ENCODE data around the gene CDH4.
A peak's percentile ranks its signal among the peaks of the same experiment; 100 is the strongest.

Gene CDH4

DNA sequence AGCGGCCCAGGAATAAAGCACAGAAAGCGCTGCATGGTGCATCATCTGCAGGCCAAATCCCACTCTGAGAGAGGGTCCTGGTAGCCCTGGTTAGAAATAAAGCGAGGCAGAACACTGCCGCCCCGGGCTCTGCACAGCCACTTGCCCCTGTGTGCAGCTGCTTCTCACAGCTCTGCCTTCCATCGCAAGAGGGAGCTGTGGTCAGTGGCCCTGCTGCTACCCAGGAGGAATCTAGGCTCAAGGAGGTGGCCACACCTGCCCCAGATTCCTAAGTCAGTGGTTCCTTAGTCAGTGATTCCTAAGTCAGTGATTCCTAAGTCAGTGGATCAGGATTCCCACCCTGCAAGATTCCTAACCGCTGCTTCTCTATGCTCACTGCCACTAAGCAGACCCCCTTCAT lies 8.8 kb downstream of the CDH4 start:
- peaks cover 0 to 25% of the 10 kb centered on the region in 2 experiments; a peak in 1 of 3 replicates for H3K36me3 ChIP-seq (ENCODE audit: control insufficient read depth in 2 of 2, insufficient read depth in 1 of 2, low read length in 2 of 2)
- ChIA-PET POLR2A (no interaction called here), CTCF (interaction anchor here (0.7 kb wide), 1 partner anchor 1052 kb away, joined by 3 read pairs; no protein-coding TSS in a partner anchor)
- H3K4me3 ChIP-seq (ENCODE audit: low read depth, low read length), result no peak overlapping the region
- H3K9me3 ChIP-seq (ENCODE audit: control insufficient read depth, insufficient read depth, low read depth, low read length), result no peaks in the 10 kb centered on the region
- no peaks in the 10 kb centered on the region for H3K4me1 ChIP-seq (ENCODE audit: control insufficient read depth, insufficient read depth, low read length)
- TF ChIP-seq ZNF2 (tag by site-specific recombination; IDR thresholded peaks at IDR 0.05) (0 out of 2 replicates have a peak, but pooled peaks have one; percentile 34), ZNF248 (tag by site-specific recombination; IDR thresholded peaks at IDR 0.05) (no peak)
- TF ChIP-seq, protein P1, sequence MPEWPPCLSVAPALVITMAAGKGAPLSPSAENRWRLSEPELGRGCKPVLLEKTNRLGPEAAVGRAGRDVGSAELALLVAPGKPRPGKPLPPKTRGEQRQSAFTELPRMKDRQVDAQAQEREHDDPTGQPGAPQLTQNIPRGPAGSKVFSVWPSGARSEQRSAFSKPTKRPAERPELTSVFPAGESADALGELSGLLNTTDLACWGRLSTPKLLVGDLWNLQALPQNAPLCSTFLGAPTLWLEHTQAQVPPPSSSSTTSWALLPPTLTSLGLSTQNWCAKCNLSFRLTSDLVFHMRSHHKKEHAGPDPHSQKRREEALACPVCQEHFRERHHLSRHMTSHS (tag by site-specific recombination; IDR thresholded peaks at IDR 0.05), result no peak
- TF ChIP-seq, protein P2, sequence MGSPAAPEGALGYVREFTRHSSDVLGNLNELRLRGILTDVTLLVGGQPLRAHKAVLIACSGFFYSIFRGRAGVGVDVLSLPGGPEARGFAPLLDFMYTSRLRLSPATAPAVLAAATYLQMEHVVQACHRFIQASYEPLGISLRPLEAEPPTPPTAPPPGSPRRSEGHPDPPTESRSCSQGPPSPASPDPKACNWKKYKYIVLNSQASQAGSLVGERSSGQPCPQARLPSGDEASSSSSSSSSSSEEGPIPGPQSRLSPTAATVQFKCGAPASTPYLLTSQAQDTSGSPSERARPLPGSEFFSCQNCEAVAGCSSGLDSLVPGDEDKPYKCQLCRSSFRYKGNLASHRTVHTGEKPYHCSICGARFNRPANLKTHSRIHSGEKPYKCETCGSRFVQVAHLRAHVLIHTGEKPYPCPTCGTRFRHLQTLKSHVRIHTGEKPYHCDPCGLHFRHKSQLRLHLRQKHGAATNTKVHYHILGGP (tag by site-specific recombination; IDR thresholded peaks at IDR 0.05), result no peak
- TF ChIP-seq, protein P3, sequence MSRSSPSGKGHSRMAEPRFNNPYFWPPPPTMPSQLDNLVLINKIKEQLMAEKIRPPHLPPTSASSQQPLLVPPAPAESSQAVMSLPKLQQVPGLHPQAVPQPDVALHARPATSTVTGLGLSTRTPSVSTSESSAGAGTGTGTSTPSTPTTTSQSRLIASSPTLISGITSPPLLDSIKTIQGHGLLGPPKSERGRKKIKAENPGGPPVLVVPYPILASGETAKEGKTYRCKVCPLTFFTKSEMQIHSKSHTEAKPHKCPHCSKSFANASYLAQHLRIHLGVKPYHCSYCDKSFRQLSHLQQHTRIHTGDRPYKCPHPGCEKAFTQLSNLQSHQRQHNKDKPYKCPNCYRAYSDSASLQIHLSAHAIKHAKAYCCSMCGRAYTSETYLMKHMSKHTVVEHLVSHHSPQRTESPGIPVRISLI (tag by site-specific recombination; IDR thresholded peaks at IDR 0.05), result no peak
- H3K27ac ChIP-seq (ENCODE audit: extremely low read depth, low read depth, low read length), result no peak overlapping the region

DNA sequence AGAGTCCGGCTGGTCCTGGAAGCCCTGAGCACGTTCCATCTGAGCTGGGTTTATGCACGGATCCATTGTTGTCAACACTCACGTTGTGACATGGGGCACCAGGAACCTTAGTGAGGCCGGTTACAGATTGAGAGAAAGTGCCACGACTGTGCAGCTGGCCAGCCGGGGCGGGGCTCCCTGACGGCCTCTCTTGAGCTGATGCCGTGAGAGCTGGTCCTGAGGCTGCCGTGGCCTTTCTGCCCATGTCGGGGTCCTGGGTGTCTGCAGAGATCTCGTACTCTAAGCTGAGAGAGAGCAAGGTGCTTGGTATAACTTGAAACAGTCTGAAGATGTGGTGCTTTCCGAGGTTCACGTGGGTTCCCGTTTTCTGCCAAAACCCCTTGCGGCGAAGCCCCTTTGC lies 10.0 kb downstream of the CDH4 start:
- peaks cover 0 to 19% of the 10 kb centered on the region in 2 experiments; a peak in 1 of 3 replicates for H3K36me3 ChIP-seq (ENCODE audit: control insufficient read depth in 2 of 2, insufficient read depth in 1 of 2, low read length in 2 of 2)
- CTCF ChIA-PET, result interaction anchor here (1.2 to 2.5 kb wide), 3 partner anchors 9 to 410 kb away, joined by 3 to 12 read pairs (median 7); no protein-coding TSS in a partner anchor

DNA sequence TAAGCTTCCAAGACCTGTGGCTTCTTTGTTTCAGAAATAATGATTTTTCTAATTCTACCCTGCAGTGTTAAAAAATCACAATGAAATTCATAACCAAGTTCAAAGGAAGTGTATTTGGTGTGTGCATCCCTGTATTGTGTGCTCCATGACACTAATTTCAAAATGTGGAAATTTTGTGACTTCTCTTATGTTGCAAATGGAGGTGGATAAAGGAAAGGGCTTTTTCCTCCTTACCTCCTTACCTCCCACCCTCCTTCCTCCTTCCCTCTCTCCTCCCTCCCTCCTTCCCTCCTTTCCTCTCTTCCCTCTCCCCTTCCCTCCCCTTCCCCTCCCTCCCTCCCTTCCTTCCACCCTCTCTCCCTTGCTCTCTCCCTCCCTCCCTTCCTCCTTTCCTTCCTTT lies 10.5 kb downstream of the CDH4 start:
- no peak overlapping the region for H3K27ac ChIP-seq (ENCODE audit: extremely low read depth, low read depth, low read length)
- H3K4me1 ChIP-seq (ENCODE audit: control insufficient read depth, insufficient read depth, low read length), result no peaks in the 10 kb centered on the region
- TF ChIP-seq ZBTB8A (tag by site-specific recombination; IDR thresholded peaks at IDR 0.05), result no peak
- TF ChIP-seq OSR2 (tag by site-specific recombination; IDR thresholded peaks at IDR 0.05), result no peak
- TF ChIP-seq, protein P4, sequence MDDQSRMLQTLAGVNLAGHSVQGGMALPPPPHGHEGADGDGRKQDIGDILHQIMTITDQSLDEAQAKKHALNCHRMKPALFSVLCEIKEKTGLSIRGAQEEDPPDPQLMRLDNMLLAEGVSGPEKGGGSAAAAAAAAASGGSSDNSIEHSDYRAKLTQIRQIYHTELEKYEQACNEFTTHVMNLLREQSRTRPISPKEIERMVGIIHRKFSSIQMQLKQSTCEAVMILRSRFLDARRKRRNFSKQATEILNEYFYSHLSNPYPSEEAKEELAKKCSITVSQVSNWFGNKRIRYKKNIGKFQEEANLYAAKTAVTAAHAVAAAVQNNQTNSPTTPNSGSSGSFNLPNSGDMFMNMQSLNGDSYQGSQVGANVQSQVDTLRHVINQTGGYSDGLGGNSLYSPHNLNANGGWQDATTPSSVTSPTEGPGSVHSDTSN (CRISPR knock-in tag; IDR thresholded peaks at IDR 0.05), result no peak
- no peak for TF ChIP-seq ZFHX2 (tag by site-specific recombination; conservative IDR thresholded peaks at IDR 0.05)
- no peak for TF ChIP-seq PRDM1 (tag by site-specific recombination; IDR thresholded peaks at IDR 0.05)
- no peak for TF ChIP-seq ZNF600 (tag by site-specific recombination; IDR thresholded peaks at IDR 0.05)
- no peak for TF ChIP-seq WT1 (tag by site-specific recombination; IDR thresholded peaks at IDR 0.05)
- TF ChIP-seq, protein P5, sequence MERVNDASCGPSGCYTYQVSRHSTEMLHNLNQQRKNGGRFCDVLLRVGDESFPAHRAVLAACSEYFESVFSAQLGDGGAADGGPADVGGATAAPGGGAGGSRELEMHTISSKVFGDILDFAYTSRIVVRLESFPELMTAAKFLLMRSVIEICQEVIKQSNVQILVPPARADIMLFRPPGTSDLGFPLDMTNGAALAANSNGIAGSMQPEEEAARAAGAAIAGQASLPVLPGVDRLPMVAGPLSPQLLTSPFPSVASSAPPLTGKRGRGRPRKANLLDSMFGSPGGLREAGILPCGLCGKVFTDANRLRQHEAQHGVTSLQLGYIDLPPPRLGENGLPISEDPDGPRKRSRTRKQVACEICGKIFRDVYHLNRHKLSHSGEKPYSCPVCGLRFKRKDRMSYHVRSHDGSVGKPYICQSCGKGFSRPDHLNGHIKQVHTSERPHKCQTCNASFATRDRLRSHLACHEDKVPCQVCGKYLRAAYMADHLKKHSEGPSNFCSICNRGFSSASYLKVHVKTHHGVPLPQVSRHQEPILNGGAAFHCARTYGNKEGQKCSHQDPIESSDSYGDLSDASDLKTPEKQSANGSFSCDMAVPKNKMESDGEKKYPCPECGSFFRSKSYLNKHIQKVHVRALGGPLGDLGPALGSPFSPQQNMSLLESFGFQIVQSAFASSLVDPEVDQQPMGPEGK (tag by site-specific recombination; IDR thresholded peaks at IDR 0.05), result no peak
- TF ChIP-seq ZEB2 (tag by site-specific recombination; IDR thresholded peaks at IDR 0.05), result no peak
- no peak for TF ChIP-seq ZNF707 (tag by site-specific recombination; IDR thresholded peaks at IDR 0.05)
- no peak overlapping the region for H3K4me3 ChIP-seq (ENCODE audit: low read depth, low read length)
- H3K9me3 ChIP-seq (ENCODE audit: control insufficient read depth, insufficient read depth, low read depth, low read length), result no peaks in the 10 kb centered on the region
- ChIA-PET POLR2A (interaction anchor here (0.6 kb wide), 1 partner anchor 46 kb away, joined by 5 read pairs; no protein-coding TSS in a partner anchor), CTCF (interaction anchor here (0.6 to 2.5 kb wide), 10 partner anchors 9 to 634 kb away, joined by 3 to 12 read pairs (median 4); no protein-coding TSS in a partner anchor)
- peaks cover 0 to 16% of the 10 kb centered on the region in 2 experiments; a peak in 1 of 3 replicates for H3K36me3 ChIP-seq (ENCODE audit: control insufficient read depth in 2 of 2, insufficient read depth in 1 of 2, low read length in 2 of 2)

More for the DNA sequence above, 10.0 kb downstream of the CDH4 start:
- POLR2A ChIA-PET, result no interaction called here
- no peak overlapping the region for H3K4me3 ChIP-seq (ENCODE audit: low read depth, low read length)
- no peak overlapping the region for H3K27ac ChIP-seq (ENCODE audit: extremely low read depth, low read depth, low read length)
- no peaks in the 10 kb centered on the region for H3K9me3 ChIP-seq (ENCODE audit: control insufficient read depth, insufficient read depth, low read depth, low read length)
- no peaks in the 10 kb centered on the region for H3K4me1 ChIP-seq (ENCODE audit: control insufficient read depth, insufficient read depth, low read length)
- TF ChIP-seq, protein P6, sequence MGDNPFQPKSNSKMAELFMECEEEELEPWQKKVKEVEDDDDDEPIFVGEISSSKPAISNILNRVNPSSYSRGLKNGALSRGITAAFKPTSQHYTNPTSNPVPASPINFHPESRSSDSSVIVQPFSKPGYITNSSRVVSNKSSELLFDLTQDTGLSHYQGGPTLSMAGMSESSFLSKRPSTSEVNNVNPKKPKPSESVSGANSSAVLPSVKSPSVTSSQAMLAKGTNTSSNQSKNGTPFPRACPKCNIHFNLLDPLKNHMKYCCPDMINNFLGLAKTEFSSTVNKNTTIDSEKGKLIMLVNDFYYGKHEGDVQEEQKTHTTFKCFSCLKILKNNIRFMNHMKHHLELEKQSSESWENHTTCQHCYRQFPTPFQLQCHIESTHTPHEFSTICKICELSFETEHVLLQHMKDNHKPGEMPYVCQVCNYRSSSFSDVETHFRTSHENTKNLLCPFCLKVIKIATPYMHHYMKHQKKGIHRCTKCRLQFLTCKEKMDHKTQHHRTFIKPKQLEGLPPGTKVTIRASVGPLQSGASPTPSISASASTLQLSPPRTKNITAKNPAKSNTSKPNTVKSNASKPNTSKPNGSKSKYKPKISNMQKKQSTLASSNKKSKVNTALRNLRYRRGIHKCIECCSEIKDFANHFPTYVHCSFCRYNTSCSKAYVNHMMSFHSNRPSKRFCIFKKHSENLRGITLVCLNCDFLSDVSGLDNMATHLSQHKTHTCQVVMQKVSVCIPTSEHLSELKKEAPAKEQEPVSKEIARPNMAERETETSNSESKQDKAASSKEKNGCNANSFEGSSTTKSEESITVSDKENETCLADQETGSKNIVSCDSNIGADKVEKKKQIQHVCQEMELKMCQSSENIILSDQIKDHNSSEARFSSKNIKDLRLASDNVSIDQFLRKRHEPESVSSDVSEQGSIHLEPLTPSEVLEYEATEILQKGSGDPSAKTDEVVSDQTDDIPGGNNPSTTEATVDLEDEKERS (tag by site-specific recombination; IDR thresholded peaks at IDR 0.05), result no peak
- TF ChIP-seq MZF1 (tag by site-specific recombination; IDR thresholded peaks at IDR 0.05; ENCODE audit: borderline replicate concordance) (no peak), ZNF549 (tag by site-specific recombination; IDR thresholded peaks at IDR 0.05) (no peak), ZNF837 (tag by site-specific recombination; IDR thresholded peaks at IDR 0.05) (no peak), ZNF677 (tag by site-specific recombination; IDR thresholded peaks at IDR 0.05) (no peak), ZNF777 (tag by site-specific recombination; IDR thresholded peaks at IDR 0.05; ENCODE audit: borderline replicate concordance) (no peak), ZNF423 (tag by site-specific recombination; IDR thresholded peaks at IDR 0.05) (no peak), KLF8 (tag by site-specific recombination; IDR thresholded peaks at IDR 0.05) (no peak), ZBTB48 (tag by site-specific recombination; IDR thresholded peaks at IDR 0.05) (no peak), ZNF658 (tag by site-specific recombination; IDR thresholded peaks at IDR 0.05) (no peak), YY1 (tag by site-specific recombination; IDR thresholded peaks at IDR 0.05) (no peak), ZNF37A (tag by site-specific recombination; IDR thresholded peaks at IDR 0.05) (no peak)
